ENCODE measurements around the gene FAM98A. TPM values are rescaled to one million over a fixed set of nuclear protein-coding genes. Genes with fewer than 3 reads are reported as not detected.

The FAM98A gene
- total RNA-seq, 2 experiments from 2014 or later, result 20.1 to 21.6 TPM

GRCh38 chr2:33559328-33559727 is 39.8 kb downstream of the FAM98A start:
- TF ChIP-seq, protein P1, sequence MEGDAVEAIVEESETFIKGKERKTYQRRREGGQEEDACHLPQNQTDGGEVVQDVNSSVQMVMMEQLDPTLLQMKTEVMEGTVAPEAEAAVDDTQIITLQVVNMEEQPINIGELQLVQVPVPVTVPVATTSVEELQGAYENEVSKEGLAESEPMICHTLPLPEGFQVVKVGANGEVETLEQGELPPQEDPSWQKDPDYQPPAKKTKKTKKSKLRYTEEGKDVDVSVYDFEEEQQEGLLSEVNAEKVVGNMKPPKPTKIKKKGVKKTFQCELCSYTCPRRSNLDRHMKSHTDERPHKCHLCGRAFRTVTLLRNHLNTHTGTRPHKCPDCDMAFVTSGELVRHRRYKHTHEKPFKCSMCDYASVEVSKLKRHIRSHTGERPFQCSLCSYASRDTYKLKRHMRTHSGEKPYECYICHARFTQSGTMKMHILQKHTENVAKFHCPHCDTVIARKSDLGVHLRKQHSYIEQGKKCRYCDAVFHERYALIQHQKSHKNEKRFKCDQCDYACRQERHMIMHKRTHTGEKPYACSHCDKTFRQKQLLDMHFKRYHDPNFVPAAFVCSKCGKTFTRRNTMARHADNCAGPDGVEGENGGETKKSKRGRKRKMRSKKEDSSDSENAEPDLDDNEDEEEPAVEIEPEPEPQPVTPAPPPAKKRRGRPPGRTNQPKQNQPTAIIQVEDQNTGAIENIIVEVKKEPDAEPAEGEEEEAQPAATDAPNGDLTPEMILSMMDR (IDR thresholded peaks at IDR 0.05), result no peak
- Mint-ChIP-seq H3K4me3 (no peak overlapping the region), H3K27me3 (no peaks in the 10 kb centered on the region), H3K27ac (no peak overlapping the region), H3K36me3 (ENCODE audit: low read depth) (peaks cover 28% of the 10 kb centered on the region), H3K4me1 (ENCODE audit: low read depth) (peaks cover 7% of the 10 kb centered on the region), H3K9me3 (no peaks in the 10 kb centered on the region)
- ATAC-seq (ENCODE audit: poor library complexity), result no peak
- H3K36me3 ChIP-seq (ENCODE audit: insufficient read depth, low read length), result no peaks in the 10 kb centered on the region
- ChIA-PET POLR2A (no interaction called here), CTCF (no interaction called here)
- no peaks in the 10 kb centered on the region for H3K4me1 ChIP-seq (ENCODE audit: insufficient read depth, low read length)
- H3K4me3 ChIP-seq (ENCODE audit: low read length), result no peak overlapping the region
- no peak overlapping the region for H3K27ac ChIP-seq (ENCODE audit: low read depth in 1 of 2, low read length in 2 of 2)
- H3K27me3 ChIP-seq (ENCODE audit: control insufficient read depth in 1 of 2, insufficient read depth in 2 of 2, low read length in 2 of 2), result no peaks in the 10 kb centered on the region
- H3K9me3 ChIP-seq (ENCODE audit: control insufficient read depth in 1 of 2, insufficient read depth in 1 of 2, low read length in 2 of 2), result no peaks in the 10 kb centered on the region
- intact Hi-C loops (cut with DNase I, micrococcal nuclease), result no loop called here
- DNase-seq, result no peak

DNA sequence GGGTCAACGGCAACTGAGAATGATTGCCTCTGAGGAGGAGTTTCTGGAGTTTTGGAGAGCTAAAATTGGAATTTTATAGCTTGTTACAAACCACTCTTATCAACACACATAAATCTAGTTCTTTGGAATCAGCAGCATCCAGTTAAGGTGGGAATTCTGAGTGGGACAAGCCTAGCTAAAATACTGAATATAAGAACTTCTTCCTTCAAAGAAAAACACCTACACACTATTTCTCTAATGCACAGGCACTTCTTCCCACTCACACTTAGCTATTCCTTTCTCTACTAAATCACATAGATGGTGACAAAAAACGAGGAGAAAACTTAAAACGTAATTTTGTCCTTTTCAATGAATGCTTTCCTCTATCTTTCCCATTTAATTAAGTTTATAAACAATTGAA is 43.4 kb downstream of the FAM98A start:
- peaks cover 15% of the 10 kb centered on the region for H3K36me3 Mint-ChIP-seq (ENCODE audit: low read depth)
- no peak overlapping the region for H3K27ac Mint-ChIP-seq
- Histone ChIP-seq H3K27ac (ENCODE audit: low read depth in 1 of 2, low read length in 2 of 2) (no peak overlapping the region), H3K9me3 (ENCODE audit: control insufficient read depth in 1 of 2, insufficient read depth in 1 of 2, low read length in 2 of 2) (no peaks in the 10 kb centered on the region), H3K36me3 (ENCODE audit: insufficient read depth, low read length) (no peaks in the 10 kb centered on the region), H3K4me3 (ENCODE audit: low read length) (no peak overlapping the region), H3K27me3 (ENCODE audit: control insufficient read depth in 1 of 2, insufficient read depth in 2 of 2, low read length in 2 of 2) (no peaks in the 10 kb centered on the region), H3K4me1 (ENCODE audit: insufficient read depth, low read length) (no peaks in the 10 kb centered on the region)
- intact Hi-C loops (cut with DNase I, micrococcal nuclease), result no loop called here
- H3K4me1 Mint-ChIP-seq (ENCODE audit: low read depth), result peaks cover 7% of the 10 kb centered on the region
- DNase-seq, result no peak
- TF ChIP-seq, protein P1 (IDR thresholded peaks at IDR 0.05), result no peak
- no peaks in the 10 kb centered on the region for H3K9me3 Mint-ChIP-seq
- CTCF ChIA-PET, result no interaction called here
- no peak for ATAC-seq (ENCODE audit: poor library complexity)
- POLR2A ChIA-PET, result no interaction called here
- no peaks in the 10 kb centered on the region for H3K27me3 Mint-ChIP-seq
- H3K4me3 Mint-ChIP-seq, result no peak overlapping the region

DNA sequence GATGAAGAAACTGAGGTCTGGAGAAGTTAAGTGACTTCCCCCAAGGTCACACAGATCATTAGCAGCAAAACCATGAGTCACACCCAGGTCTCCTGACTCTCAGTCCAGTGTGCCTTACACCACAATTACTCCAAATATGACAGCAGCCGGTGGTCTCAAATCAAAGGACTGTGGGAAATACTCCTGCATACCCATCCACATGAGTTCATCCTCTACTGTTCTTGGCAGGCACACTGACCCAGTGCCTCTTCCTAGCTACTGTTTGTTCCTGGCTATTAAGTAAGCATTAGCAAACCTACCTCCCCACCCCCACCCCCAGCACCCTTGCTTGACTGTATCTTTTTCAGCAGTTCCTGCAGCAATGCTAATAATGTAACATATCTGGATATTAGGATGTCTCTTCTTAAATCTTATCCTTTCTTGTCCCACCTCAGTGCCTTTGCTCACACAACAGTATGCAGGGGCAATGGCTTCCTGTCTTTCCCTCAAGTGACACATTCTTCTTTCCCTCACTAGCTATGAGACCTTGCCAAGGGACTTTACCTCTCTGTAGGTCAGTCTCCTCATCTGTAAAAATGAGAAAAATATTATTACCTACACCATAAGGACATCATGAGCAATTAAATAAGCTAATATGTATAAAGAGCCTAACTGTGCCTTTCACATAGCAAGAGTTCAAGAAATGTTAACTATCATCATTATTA is 46.2 kb downstream of the FAM98A start:
- ChIA-PET POLR2A (no interaction called here), CTCF (no interaction called here)
- Mint-ChIP-seq H3K4me3 (no peak overlapping the region), H3K27me3 (no peaks in the 10 kb centered on the region), H3K4me1 (ENCODE audit: low read depth) (peaks cover 7% of the 10 kb centered on the region), H3K27ac (no peak overlapping the region), H3K36me3 (ENCODE audit: low read depth) (peaks cover 10% of the 10 kb centered on the region), H3K9me3 (no peaks in the 10 kb centered on the region)
- H3K36me3 ChIP-seq (ENCODE audit: insufficient read depth, low read length), result no peaks in the 10 kb centered on the region
- TF ChIP-seq, protein P1 (IDR thresholded peaks at IDR 0.05), result no peak
- no peak for ATAC-seq (ENCODE audit: poor library complexity)
- no peaks in the 10 kb centered on the region for H3K4me1 ChIP-seq (ENCODE audit: insufficient read depth, low read length)
- no peaks in the 10 kb centered on the region for H3K9me3 ChIP-seq (ENCODE audit: control insufficient read depth in 1 of 2, insufficient read depth in 1 of 2, low read length in 2 of 2)
- peak in 2 of 14 experiments; percentile 4 to 10 for DNase-seq
- no peak overlapping the region for H3K4me3 ChIP-seq (ENCODE audit: low read length)
- H3K27ac ChIP-seq (ENCODE audit: low read depth in 1 of 2, low read length in 2 of 2), result no peak overlapping the region
- intact Hi-C loops (cut with DNase I, micrococcal nuclease), result no loop called here
- no peaks in the 10 kb centered on the region for H3K27me3 ChIP-seq (ENCODE audit: control insufficient read depth in 1 of 2, insufficient read depth in 2 of 2, low read length in 2 of 2)
